ENCODE data around the gene TRPC6. TPM values are rescaled to one million over a fixed set of nuclear protein-coding genes. Genes with fewer than 3 reads are reported as not detected.

The TRPC6 gene
- total and polyA plus RNA-seq, 2 of the 8 experiments (the other 6 are each of a cell fraction or from before 2014, with no cell fraction given), result 0.26 to 0.39 TPM

DNA sequence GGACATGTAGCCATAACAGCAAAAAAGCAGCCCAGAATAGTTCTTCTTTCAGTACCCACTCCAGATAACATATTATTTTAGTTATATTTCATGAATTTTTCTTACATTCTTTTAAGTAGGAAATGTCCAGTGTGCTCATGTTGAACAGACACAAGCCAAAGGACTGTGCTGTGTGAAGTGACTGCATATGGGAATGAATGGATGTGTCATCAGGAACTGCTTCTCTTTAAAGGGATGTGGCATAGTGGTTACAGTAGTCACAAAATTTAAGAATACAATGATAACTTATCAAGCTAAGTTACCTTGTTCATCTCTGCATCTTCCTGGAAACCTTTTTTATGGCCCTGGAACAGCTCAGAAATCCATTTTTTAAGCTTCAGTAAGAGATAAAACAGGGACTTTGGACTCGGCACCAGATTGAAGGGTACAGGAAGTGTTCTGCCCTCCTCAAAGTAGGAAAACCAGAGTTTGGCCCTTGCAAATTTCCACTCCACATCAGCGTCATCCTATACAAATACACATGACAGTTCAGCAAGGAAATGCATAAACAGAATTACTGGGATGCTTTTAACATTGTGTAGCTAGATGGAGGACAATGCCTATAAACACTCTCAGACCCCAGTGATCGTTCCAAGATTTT, 112.8 kb downstream of the TRPC6 start:
- Histone ChIP-seq H2BK120ac (replicated peaks; ENCODE audit: low read depth, low read length) (no peak overlapping the region), H3K23ac (ENCODE audit: insufficient read length) (no peak overlapping the region), H3K79me1 (ENCODE audit: low read depth, low read length) (no peaks in the 10 kb centered on the region), H2BK5ac (ENCODE audit: low read depth, low read length) (no peak overlapping the region), H3K23me2 (ENCODE audit: low read depth, low read length) (no peaks in the 10 kb centered on the region), H2BK15ac (ENCODE audit: low read length) (no peak overlapping the region), H2BK20ac (ENCODE audit: low read length) (no peak overlapping the region), H3K27me3 (replicated peaks in 1 of 4; ENCODE audit: control insufficient read depth in 3 of 4, extremely low read depth in 1 of 4, insufficient read depth in 3 of 4, low read length in 3 of 4) (no peaks in the 10 kb centered on the region), H3K4me2 (ENCODE audit: insufficient read depth in 1 of 2, low read depth in 2 of 2, low read length in 2 of 2) (no peak overlapping the region), H4K5ac (ENCODE audit: insufficient read length, low read depth, low read length) (no peak overlapping the region), H3K36me3 (ENCODE audit: control insufficient read depth in 2 of 4, insufficient read depth in 4 of 4, low read length in 3 of 4) (no peaks in the 10 kb centered on the region), H3K56ac (replicated peaks; ENCODE audit: insufficient read length, low read depth, low read length) (no peak overlapping the region), H2AK5ac (ENCODE audit: low read depth, low read length) (no peak overlapping the region), H4K20me1 (replicated peaks in 1 of 2; ENCODE audit: control insufficient read depth in 1 of 2, insufficient read depth in 2 of 2, low read length in 2 of 2) (no peaks in the 10 kb centered on the region), H2AFZ (ENCODE audit: low read length) (peak overlapping the region; percentile 16; the same call in 1 of the 2 replicates), H3K4me1 (replicated peaks in 1 of 4; ENCODE audit: control insufficient read depth in 3 of 4, insufficient read depth in 4 of 4, low read length in 3 of 4) (peaks cover 2 to 8% (median 5%) of the 10 kb centered on the region in 4 experiments; a peak in 5 of 7 replicates), H2BK12ac (ENCODE audit: low read depth, low read length) (no peak overlapping the region), H4K8ac (ENCODE audit: extremely low read depth, insufficient read depth, low read length) (no peak overlapping the region), H3K79me2 (ENCODE audit: control insufficient read depth in 1 of 2, insufficient read depth in 2 of 2, low read length in 2 of 2) (no peaks in the 10 kb centered on the region), H3K18ac (ENCODE audit: extremely low read depth, low read length) (no peak overlapping the region), H3K9me3 (ENCODE audit: insufficient read depth in 2 of 2, low read depth in 1 of 2, low read length in 1 of 2) (no peaks in the 10 kb centered on the region), H3K4me3 (ENCODE audit: extremely low read depth in 1 of 4, insufficient read depth in 2 of 4, low read depth in 3 of 4, low read length in 4 of 4) (no peak overlapping the region), H3K9ac (replicated peaks in 1 of 4; ENCODE audit: extremely low read depth in 1 of 4, low read depth in 3 of 4, low read length in 3 of 4) (no peak overlapping the region), H3K27ac (ENCODE audit: low read depth, low read length) (no peak overlapping the region), H3K4ac (replicated peaks; ENCODE audit: insufficient read length, low read depth, low read length) (no peak overlapping the region), H4K91ac (replicated peaks; ENCODE audit: insufficient read length, low read length) (no peak overlapping the region), H3K14ac (ENCODE audit: insufficient read length) (no peak overlapping the region)
- DNase-seq (ENCODE audit: low read depth in 1 of 2, low spot score in 2 of 2) (no peak), FAIRE-seq (no peak)
- ChIA-PET POLR2A (ENCODE audit: partially characterized antibody) (no interaction called here), CTCF (ENCODE audit: partially characterized antibody) (interaction anchor here (1.0 kb wide), 1 partner anchor 8 kb away, joined by 4 read pairs; no protein-coding TSS in a partner anchor)
- WGBS, 2 experiments (ENCODE audit: extremely low coverage in 1 of 2, insufficient coverage in 1 of 2, insufficient read length in 1 of 2, insufficient replicate concordance in 2 of 2, low coverage in 1 of 2, low lambda C conversion rate in 2 of 2, missing lambda C conversion rate in 1 of 2), result 87% methylated on average over 3 of the region's 3 CpGs; no CpG with 5 or more reads in 1 of the 2 experiments
- TF ChIP-seq, protein P1, sequence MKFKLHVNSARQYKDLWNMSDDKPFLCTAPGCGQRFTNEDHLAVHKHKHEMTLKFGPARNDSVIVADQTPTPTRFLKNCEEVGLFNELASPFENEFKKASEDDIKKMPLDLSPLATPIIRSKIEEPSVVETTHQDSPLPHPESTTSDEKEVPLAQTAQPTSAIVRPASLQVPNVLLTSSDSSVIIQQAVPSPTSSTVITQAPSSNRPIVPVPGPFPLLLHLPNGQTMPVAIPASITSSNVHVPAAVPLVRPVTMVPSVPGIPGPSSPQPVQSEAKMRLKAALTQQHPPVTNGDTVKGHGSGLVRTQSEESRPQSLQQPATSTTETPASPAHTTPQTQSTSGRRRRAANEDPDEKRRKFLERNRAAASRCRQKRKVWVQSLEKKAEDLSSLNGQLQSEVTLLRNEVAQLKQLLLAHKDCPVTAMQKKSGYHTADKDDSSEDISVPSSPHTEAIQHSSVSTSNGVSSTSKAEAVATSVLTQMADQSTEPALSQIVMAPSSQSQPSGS (IDR thresholded peaks at IDR 0.05; ENCODE audit: low read length), result no peak
- TF ChIP-seq GABPA (IDR thresholded peaks at IDR 0.05; ENCODE audit: borderline replicate concordance, insufficient read depth, low read length), result no peak
